ENCODE results near the gene CATSPERZ.

The CATSPERZ gene

GRCh38 chr11:64264371-64264852, 35.7 kb upstream of the CATSPERZ start:
- DNase-seq = no peak

DNA sequence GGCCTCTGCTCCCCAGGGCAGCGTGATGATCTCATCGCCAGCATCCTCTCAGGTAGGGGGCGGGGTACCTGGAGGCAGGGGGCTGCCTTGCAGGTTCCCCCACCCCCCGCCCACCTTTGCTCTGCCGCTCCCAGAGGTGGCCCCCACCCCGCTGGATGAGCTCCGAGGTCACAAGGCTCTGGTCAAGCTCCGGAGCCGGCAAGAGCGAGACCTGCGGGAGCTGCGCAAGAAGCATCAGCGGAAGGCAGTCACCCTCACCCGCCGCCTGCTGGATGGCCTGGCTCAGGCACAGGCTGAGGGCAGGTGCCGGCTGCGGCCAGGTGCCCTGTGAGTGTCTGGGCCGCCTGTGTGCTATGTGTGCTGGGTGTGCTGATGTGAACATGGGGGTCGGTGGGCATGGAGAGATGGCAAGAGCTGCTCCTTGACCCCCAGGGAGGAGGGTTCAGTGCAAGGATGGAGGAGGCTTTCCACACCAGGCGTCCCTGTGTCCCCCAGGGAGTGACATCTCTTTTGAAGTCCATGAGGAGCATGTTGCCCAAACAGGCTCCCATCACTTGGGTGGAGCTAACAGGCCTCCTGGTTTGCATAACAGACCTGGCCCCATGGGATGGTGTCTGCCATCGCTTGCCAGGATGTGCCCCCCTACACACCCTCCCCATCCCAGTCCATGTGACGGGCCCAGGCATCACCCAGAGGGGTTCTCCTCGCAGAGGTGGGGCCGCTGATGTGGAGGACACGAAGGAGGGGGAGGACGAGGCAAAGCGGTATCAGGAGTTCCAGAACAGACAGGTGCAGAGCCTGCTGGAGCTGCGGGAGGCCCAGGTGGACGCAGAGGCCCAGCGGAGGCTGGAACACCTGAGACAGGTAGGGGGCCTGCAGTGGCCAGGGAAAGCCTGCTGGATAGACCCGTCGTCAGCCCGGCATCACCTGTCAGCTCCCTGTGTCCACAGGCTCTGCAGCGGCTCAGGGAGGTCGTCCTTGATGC, 34.7 kb upstream of the CATSPERZ start:
- DNase-seq = no peak

GRCh38 chr11:64266339-64266738, 33.8 kb upstream of the CATSPERZ start:
- no peak for DNase-seq

DNA sequence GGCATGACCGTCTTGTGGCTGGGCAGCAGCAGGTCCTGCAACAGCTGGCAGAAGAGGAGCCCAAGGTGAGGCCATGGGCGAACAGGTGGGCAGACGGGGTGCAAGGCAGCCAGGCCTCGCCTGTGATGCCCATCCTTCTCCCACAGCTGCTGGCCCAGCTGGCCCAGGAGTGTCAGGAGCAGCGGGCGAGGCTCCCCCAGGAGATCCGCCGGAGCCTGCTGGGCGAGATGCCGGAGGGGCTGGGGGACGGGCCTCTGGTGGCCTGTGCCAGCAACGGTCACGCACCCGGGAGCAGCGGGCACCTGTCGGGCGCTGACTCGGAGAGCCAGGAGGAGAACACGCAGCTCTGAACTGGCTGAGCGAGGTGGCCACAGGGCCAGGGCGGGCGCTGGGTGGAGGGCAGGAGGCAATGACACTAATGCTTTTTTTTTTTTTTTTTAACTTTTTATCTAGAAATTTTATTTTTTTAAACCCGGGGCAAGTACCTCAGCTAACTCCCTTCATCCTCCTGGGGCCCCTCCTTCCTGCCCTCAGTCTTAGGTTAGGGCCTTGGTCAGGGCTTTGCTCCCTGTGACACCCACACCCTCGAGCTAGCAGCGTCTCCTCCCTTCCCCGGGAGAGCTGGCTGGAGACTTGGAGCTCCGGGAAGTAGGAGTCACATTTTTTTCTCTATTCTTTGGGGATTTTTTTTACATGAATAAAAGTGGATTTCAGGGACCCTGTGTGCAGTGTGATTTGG, 32.8 kb upstream of the CATSPERZ start:
- no peak for DNase-seq

DNA sequence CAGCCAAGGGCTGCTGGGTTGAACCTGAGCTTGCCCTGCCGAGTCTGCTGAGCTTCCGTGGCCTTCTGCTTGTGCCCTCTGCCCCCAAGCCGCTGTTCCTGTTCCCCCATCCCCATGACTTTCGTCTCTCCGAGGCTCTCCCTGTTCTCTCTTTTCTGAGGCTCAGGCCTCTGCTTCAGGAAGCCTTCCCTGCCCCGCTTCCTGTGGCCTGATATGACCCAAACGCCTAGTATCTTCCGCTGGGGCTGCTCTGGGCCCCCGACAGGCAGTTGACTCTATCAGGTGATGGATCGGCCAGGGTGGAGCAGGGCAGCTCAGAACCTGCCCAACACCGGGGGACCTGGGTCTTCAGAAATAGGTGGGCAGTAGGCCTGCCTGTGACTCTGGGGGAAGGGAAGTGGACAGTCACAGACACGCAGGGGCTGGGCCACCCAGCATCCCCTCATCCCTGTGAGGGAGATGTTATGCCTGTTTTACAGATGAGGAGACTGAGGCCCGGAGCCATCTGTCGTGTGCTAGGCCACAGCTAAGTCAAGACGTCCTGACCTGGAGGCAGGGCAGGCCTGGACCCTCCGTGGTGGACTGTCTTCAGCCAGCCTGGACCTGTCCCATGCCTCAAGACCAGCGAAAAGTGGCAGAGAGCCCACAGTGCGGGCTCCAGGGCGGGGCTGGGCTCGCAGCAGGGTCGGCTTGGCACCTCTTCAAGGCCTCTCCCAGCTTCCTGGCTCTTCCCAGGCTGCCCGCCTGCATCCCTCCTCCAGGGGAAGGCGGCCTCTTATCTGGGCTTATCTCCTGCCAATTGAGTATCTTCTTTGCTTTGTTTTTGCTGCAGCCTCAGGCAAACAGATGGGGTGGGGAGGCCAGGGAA, 31.9 kb upstream of the CATSPERZ start:
- DNase-seq = no peak

GRCh38 chr11:64268893-64269539, 31.1 kb upstream of the CATSPERZ start:
- no peak for DNase-seq

DNA sequence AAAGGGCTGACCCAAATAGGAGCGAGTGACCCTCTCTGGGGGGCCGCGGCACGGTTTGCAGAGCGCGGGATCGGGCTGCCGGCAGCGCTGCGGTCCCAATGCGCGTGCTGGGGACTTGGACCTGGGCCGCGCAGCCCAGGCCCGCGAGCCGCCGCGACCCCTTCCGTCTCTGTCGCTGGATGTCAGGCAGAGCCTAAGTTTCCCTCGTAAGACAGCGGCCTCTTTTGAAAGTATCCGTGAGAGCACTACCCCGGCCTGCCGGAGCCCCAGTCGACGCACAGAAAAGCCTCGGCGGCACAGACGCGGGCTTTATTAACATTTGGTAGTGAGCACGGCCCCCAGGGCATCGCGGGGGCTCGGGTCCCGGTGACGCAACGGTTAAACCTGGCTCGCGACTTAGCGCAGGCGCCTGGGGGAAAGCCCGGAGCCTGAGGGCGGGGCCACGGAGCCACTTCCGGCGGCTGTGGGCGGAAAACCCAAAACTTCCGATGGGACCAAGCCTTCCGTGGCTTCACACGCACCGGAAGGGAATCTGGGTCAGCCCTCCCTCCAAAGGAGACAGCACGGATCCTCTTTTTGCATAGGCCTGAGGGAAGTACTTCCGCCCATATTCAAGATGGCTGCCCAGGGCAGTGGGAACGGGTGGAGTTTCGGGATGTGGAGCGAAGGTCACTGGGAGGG, 30.5 kb upstream of the CATSPERZ start:
- DNase-seq = peak; percentile 96

DNA sequence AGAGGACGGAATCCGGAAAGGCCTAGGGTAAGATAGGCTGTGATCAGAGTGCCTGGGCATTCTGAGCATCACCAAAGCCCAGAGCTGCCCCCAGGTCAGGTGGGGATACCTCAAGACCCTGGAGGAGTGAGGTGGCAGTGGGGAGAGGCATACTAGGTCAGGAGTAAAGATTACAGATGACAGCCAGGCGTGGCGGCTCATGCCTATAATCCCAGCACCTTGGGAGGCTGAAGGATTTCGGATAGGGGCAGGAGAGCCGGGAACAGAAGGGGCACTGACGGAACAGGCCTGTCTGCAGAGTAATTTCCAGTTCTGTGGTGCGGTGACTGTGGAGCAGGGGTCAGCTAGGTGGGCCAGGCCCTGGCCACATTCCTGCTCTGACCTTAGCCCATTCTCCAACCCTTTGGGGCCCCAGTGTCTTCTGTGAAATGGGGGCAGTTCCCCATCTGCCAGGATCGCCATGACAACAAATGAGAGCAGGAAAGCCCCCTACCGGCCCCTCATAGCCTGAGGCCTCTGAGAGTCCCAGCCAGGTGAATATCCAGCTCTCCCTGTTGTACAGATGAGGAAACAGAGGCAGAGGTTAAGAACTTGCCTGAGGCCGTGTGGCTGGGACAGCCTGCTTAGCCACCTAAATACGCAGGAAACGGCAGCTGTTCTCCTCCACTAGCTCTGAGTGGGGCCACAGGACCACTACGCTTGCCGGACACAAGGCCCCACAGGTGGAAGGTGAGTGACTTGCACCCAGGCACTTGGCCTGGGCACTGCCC, 24.9 kb upstream of the CATSPERZ start:
- DNase-seq = no peak

- no peak for DNase-seq
Measured at GRCh38 chr11:64275841-64276240, 24.3 kb upstream of the CATSPERZ start.

GRCh38 chr11:64276653-64277431, 23.3 kb upstream of the CATSPERZ start:
- DNase-seq = no peak

- no peak for DNase-seq
Measured at GRCh38 chr11:64278576-64279190, 21.5 kb upstream of the CATSPERZ start.

DNA sequence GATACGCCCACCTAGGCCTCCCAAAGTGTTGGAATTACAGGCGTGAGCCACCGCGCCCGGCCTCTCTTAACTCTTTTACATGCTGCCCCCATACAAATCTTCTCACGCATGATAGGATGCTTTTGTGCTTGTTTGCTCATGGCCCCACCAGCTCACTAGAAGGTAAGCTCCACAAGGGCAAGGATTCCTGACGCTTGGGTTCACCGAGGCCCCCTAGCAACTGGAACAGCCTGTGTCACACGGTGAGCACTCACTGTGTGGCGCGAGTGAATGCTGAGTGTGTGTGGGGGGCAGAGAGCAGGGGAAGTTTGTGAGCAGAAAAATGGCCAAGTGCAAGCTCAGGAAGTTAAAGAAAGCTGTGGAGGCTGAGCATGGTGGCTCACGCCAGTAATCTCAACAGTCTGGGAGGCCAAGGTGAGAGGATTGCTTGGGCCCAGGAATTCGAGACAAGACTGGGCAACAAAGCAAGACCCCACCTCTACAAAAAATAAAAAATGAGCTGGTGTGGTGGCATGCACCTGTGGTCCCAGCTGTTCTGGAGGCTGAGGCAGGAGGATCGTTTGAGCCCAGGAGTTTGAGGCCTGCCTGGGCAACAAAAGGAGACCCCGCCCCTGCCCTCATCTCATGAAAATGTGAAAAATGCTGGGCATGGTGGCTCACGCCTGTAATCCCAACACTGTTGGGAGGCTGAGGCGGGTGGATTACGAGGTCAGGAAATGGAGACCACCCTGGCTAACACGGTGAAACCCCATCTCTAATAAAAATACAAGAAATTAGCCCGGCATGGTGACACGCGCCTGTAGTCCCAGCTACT, 18.0 kb upstream of the CATSPERZ start:
- no peak for DNase-seq

DNA sequence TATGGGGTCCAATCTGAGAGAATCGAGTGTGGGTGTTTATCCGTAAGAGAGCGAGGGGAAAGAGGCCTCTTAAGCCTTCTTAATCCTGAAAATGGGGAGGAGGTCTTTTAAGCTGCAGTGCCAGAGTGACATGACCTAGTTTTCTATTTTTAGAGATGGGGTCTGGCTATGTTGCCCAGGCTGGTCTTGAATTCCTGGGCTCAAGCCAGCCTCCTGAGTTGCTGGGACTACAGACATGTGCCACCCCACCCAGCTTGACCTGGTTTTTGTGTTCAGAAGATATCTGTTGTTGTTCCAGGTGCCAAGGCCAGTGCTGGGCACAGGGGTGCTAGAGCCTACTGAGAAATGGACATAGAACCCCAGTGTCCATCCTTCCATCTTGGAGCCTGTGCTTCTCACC, 17.1 kb upstream of the CATSPERZ start:
- no peak for DNase-seq

GRCh38 chr11:64284048-64284961, 15.9 kb upstream of the CATSPERZ start, which contains the start of gene BAD:
Gene BAD, minus strand, starts transcription at chr11:64284665. Its CDS starts 297 bp downstream, at chr11:64284368.
- peak; percentile 90 for DNase-seq

DNA sequence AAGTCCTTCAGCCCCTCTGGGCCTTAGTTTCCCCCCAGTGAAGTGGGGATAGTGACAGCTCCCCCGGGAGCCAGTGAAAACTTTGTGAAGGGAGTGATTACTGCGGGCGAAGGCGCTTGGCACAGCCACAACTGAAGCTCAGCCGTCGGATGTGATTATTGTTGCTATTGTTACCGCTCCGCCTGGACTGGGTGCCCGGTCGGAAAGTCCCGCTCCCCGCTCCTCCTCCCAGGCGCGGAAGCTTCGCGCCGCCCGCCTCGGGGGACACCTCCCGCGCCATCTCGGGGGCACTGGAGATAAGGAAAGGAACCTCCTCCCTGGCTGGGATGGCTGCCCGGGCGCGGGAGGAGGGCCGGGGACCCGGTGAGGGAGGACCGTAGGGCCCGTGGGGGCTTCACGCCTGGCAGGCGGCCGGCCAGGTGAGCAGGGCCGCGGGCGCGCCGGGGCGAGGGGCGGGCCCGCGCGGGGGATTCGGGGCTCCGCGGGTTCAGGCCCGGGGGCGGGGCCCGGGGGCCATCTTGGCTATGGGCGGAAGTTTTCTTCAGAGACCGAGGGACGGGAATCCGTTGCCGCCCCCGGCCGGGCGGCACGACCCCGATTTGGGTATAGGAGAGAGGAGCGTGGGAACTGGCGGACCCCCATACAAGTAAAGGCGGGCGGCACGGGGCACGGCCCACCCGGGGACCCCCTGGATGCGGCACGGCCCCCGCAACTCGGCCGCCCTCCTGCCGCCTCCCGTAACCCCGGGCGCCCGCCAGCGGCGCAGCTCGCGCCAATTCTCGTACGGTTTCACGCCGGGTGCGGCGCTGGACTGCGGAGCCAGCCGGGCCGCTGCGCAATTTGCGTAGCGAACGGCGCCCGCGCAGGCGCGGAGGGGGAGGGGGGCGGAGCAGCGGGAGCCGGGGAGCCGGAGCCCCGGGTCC, 14.9 kb upstream of the CATSPERZ start, which contains the start of gene GPR137:
GPR137 (plus strand) TSS at position 887 of the 923 bp plus-strand sequence. CDS start 677 bp downstream, outside the sequence.
- DNase-seq = peak; percentile 90
